Bronchial epithelial cell (primary cell): ENCODE results near the gene CTDP1. TPM values are rescaled to one million over a fixed set of nuclear protein-coding genes. Genes with fewer than 3 reads are reported as not detected.

Source experiments
- DNase-seq: peaks from one replicate; pipeline ENCODE4 v3.0.0-alpha.2; 2010; ENCODE audit warnings: low read depth
- FAIRE-seq: peaks from 2 replicates; lab custom pipeline; 2011; peaks lifted over from hg19 to GRCh38; lab: Jason Lieb, UNC
- H3K27me3 ChIP-seq: 2 replicates; pipeline ENCODE4 v1.5.1; 2011; ENCODE audit warnings: low read length; ENCODE audit not compliant: control insufficient read depth, insufficient read depth
- H3K36me3 ChIP-seq: 2 replicates; pipeline ENCODE4 v1.5.1; 2011; ENCODE audit warnings: low read length; ENCODE audit not compliant: control insufficient read depth, insufficient read depth
- H3K4me3 ChIP-seq: 2 replicates; pipeline ENCODE4 v1.5.1; 2011; ENCODE audit warnings: mild to moderate bottlenecking, low read depth, low read length, control low read depth
- total RNA-seq: library from RNA; depleted of rRNA; stranded (reverse); fragments of >200 nt; gene quantifications from 2 replicates; pipeline ENCODE4 v1.2.1, GENCODE V29; 2014
- TF ChIP-seq, protein P1 (sequence below): IDR thresholded peaks from 2 replicates; pipeline ENCODE4 v1.5.1; 2011; ENCODE audit warnings: mild to moderate bottlenecking, moderate library complexity, low read length, control low read depth, inconsistent platforms; ENCODE audit not compliant: insufficient read depth, severe bottlenecking

CTDP1 gene
- total RNA-seq, 1 donor from 2014 or later = 27.1 TPM

DNA sequence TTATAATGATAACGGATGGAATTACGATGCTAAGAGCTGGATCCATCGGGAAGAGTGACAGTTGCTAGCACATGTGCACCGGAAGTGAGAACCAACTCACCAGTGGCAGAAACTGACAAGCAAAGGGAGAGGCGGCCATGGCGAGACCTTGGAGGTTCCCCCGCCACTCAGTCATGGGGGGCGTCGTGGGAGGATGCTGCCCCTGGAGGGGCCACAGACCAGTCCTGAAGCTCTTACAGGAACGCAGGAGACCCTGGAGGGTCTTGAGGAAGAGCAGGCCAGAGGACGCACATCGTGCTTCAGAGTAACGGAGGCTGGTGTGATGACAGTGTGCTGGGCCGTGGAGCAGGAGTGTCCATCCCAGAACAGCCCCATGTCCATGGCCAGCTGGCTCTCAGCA is 65.0 kb downstream of the CTDP1 start:
- TF ChIP-seq, protein P1, sequence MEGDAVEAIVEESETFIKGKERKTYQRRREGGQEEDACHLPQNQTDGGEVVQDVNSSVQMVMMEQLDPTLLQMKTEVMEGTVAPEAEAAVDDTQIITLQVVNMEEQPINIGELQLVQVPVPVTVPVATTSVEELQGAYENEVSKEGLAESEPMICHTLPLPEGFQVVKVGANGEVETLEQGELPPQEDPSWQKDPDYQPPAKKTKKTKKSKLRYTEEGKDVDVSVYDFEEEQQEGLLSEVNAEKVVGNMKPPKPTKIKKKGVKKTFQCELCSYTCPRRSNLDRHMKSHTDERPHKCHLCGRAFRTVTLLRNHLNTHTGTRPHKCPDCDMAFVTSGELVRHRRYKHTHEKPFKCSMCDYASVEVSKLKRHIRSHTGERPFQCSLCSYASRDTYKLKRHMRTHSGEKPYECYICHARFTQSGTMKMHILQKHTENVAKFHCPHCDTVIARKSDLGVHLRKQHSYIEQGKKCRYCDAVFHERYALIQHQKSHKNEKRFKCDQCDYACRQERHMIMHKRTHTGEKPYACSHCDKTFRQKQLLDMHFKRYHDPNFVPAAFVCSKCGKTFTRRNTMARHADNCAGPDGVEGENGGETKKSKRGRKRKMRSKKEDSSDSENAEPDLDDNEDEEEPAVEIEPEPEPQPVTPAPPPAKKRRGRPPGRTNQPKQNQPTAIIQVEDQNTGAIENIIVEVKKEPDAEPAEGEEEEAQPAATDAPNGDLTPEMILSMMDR = no peak
- no peaks in the 10 kb centered on the region for H3K27me3 ChIP-seq
- no peak for FAIRE-seq
- peaks cover 15% of the 10 kb centered on the region for H3K36me3 ChIP-seq
- no peak overlapping the region for H3K4me3 ChIP-seq
- DNase-seq = no peak

GRCh38 chr18:79746730-79747129 is 67.1 kb downstream of the CTDP1 start:
- TF ChIP-seq, protein P1 = no peak
- Histone ChIP-seq H3K36me3 (peaks cover 13% of the 10 kb centered on the region), H3K27me3 (no peaks in the 10 kb centered on the region), H3K4me3 (no peak overlapping the region)
- FAIRE-seq (no peak), DNase-seq (no peak)

- Histone ChIP-seq H3K4me3 (no peak overlapping the region), H3K36me3 (peaks cover 13% of the 10 kb centered on the region), H3K27me3 (no peaks in the 10 kb centered on the region)
- FAIRE-seq (no peak), DNase-seq (no peak)
- TF ChIP-seq, protein P1 = no peak
Measured at GRCh38 chr18:79747156-79747845, 67.7 kb downstream of the CTDP1 start.

- H3K36me3 ChIP-seq = peaks cover 12% of the 10 kb centered on the region
- no peak overlapping the region for H3K4me3 ChIP-seq
- FAIRE-seq (no peak), DNase-seq (no peak)
- TF ChIP-seq, protein P1 = no peak
- H3K27me3 ChIP-seq = no peaks in the 10 kb centered on the region
Measured at GRCh38 chr18:79748321-79749180, 68.9 kb downstream of the CTDP1 start.

DNA sequence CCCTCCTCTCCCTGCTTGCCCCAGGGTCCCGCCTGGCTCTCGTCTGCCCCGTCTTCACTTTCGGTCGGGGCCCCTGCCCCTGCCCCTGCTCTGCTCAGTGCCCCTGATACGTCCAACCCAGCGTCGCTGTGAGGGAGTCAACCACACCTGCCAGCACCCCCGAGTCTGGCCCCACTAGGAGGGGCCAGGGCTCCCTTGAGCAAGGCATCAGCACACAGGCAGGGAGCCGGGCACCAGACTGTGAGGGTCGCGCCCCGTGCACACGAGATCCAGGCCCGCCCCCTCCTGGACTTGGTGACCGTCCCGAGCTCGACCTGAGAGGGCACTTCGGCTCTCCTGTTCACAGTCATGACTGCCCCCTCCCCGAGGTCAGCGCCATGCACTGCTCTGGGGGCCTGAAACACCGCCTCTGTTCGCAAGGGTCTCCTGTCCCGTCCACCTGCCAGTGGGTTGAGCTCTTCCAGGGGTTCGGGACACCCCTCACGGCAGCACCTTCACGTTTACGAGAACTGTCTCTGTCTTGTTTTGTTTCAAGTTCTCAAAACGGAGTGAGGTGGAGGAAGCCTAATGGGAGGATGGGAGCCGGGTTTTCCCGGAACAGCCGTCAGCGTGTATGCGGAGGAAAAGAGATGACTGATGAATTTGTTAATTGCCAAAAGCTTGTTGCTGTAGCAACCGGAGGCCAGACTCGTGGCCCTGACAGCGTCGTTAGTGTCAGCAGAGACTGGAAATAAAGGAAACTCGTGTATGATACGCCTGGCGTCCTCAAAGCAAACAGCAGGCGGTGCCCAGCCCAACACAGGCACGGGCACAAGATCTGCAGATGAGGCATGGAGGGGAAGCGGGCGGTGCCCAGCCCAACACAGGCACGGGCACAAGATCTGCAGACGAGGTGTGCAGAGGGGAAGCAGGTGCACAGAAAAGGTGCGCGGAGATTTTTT is 69.9 kb downstream of the CTDP1 start:
- FAIRE-seq (no peak), DNase-seq (no peak)
- no peak overlapping the region for H3K4me3 ChIP-seq
- H3K36me3 ChIP-seq = peaks cover 16% of the 10 kb centered on the region
- TF ChIP-seq, protein P1 = no peak
- H3K27me3 ChIP-seq = no peaks in the 10 kb centered on the region
